Activated naive CD4-positive, alpha-beta T cell treated with anti-CD3 and anti-CD28 coated beads, Interleukin-2, amount 50 U/mL, for 24 hours (primary cell): Measurements from ENCODE around the gene ZNF565.
"Not testable (repeated sequence)": the region's sequence is repeated elsewhere in the genome, so short reads cannot be mapped to it uniquely, and the experiment has no call there.

Experiments used
- H3K27ac Mint-ChIP-seq: one replicate; pipeline ENCODE4 v1.8.0; 2021; ENCODE audit warnings: mild to moderate bottlenecking, mixed read lengths
- H3K27me3 Mint-ChIP-seq: one replicate; pipeline ENCODE4 v1.8.0; 2021; ENCODE audit warnings: mixed read lengths
- H3K36me3 Mint-ChIP-seq: one replicate; pipeline ENCODE4 v1.8.0; 2021; ENCODE audit warnings: mixed read lengths
- H3K4me1 Mint-ChIP-seq: one replicate; pipeline ENCODE4 v1.8.0; 2021; ENCODE audit warnings: mixed read lengths
- H3K4me3 Mint-ChIP-seq: one replicate; pipeline ENCODE4 v1.8.0; 2021; ENCODE audit warnings: mild to moderate bottlenecking, mixed read lengths
- H3K9me3 Mint-ChIP-seq: one replicate; pipeline ENCODE4 v1.8.0; 2021; ENCODE audit warnings: mixed read lengths

Gene ZNF565

GRCh38 chr19:36182612-36183244, 31.7 kb downstream of the ZNF565 start:
- Mint-ChIP-seq H3K4me1 (no peaks in the 10 kb centered on the region), H3K4me3 (no peak overlapping the region), H3K36me3 (peaks cover 6% of the 10 kb centered on the region), H3K27ac (no peak overlapping the region), H3K27me3 (no peaks in the 10 kb centered on the region), H3K9me3 (no peaks in the 10 kb centered on the region)

DNA sequence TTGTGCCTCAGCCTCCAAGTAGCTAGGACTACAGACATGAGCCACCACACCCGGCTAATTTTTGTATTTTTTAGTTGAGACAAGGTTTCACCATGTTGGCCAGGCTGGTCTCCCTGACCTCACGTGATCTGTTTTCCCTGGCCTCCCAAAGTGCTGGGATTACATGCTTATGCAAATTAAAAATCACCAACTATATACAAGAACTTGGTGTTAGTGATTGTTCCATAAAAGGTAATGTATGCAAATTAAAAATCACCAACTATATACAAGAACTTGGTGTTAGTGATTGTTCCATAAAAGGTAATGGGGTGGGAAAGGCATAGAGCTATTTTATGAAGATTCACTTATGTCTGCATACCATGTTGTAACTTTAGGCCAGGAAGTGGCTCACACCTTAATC, 35.4 kb downstream of the ZNF565 start:
- H3K4me3 Mint-ChIP-seq, H3K36me3 Mint-ChIP-seq, H3K9me3 Mint-ChIP-seq, H3K4me1 Mint-ChIP-seq, H3K27ac Mint-ChIP-seq, H3K27me3 Mint-ChIP-seq: not testable (repeated sequence)

DNA sequence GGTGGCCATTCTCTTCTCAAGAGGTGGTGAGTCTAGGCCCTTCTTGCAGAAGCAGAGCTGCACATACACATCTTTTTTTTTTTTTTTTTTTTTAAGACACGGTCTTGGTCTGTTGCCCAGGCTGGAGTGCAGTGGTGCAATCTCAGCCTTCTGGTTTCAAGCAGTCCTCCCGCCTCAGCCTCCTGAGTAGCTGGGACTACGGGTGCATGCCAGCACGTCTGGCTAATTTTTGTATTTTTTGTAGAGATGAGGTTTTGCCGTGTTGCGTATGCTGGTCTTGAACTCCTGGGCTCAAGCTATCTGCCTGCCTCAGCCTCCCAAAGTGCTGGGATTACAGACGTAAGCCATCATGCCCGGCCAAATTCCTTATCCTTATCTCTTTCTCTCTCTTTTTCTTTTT, 40.6 kb downstream of the ZNF565 start:
- H3K36me3 Mint-ChIP-seq, result not testable (repeated sequence)

DNA sequence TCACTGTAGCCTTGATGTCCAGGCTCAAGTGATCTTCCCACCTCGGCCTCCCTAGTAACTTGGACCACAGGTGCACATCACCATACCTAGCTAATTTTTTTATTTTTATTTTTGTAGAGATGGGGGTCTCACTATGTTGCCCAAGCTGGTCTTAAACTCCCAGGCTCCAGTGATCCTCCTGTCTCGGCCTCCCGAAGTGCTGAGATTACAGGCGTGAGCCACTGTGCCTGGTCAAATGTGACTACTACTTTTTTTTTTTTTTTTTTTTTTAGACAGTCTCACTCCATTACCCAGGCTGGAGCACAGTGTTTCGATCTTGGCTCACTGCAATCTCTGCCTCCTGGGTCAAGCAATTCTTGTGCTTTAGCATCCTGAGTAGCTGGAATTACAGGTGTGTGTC, 41.6 kb downstream of the ZNF565 start:
- H3K27ac Mint-ChIP-seq, result no peak overlapping the region

More for the DNA sequence above, 40.6 kb downstream of the ZNF565 start:
- H3K9me3 Mint-ChIP-seq, H3K27ac Mint-ChIP-seq, H3K27me3 Mint-ChIP-seq, H3K4me3 Mint-ChIP-seq, H3K4me1 Mint-ChIP-seq: not testable (repeated sequence)

DNA sequence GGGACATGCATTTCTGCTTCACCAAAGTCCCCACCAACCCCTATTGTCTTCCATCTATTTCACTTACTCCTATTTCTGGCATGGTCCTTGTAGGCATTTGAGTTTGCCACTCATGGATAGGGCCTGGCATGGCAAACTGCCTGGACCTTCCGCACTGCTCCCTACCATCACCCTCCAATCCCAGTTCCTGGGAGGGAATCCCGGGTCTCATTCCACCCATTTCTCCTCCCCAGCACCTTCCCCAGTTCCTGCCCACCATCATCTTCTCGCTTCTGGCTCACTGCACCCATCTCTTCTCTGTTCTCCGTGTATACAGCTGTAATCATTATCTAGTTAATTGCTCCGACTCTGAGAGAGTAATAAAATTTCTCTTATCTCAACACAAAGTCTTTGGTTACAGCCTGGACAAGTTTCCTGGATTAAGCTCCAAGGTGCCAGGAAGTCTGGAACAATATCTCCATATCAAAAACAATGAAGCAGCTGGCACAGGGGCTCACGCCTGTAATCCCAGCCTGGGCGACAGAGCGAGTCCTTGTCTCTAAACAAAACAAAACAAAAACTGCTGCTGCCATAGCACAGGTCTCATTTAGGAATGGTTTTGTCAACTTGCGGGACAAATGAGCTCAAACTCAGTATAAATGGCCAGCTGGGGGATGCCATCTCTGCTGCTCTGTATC, 45.2 kb downstream of the ZNF565 start:
- Mint-ChIP-seq H3K27ac (no peak overlapping the region), H3K27me3 (no peaks in the 10 kb centered on the region), H3K4me3 (no peak overlapping the region), H3K9me3 (no peaks in the 10 kb centered on the region), H3K36me3 (no peaks in the 10 kb centered on the region), H3K4me1 (peaks cover 4% of the 10 kb centered on the region)

More for the DNA sequence above, 41.6 kb downstream of the ZNF565 start:
- Mint-ChIP-seq H3K9me3 (no peaks in the 10 kb centered on the region), H3K4me1 (peaks cover 4% of the 10 kb centered on the region), H3K36me3 (no peaks in the 10 kb centered on the region), H3K4me3 (no peak overlapping the region), H3K27me3 (no peaks in the 10 kb centered on the region)

GRCh38 chr19:36163813-36164212, 50.7 kb downstream of the ZNF565 start:
- H3K27ac Mint-ChIP-seq, result no peak overlapping the region
- no peaks in the 10 kb centered on the region for H3K27me3 Mint-ChIP-seq
- H3K36me3 Mint-ChIP-seq, result peaks cover 2% of the 10 kb centered on the region
- no peaks in the 10 kb centered on the region for H3K4me1 Mint-ChIP-seq
- H3K4me3 Mint-ChIP-seq, result no peak overlapping the region
- no peaks in the 10 kb centered on the region for H3K9me3 Mint-ChIP-seq

DNA sequence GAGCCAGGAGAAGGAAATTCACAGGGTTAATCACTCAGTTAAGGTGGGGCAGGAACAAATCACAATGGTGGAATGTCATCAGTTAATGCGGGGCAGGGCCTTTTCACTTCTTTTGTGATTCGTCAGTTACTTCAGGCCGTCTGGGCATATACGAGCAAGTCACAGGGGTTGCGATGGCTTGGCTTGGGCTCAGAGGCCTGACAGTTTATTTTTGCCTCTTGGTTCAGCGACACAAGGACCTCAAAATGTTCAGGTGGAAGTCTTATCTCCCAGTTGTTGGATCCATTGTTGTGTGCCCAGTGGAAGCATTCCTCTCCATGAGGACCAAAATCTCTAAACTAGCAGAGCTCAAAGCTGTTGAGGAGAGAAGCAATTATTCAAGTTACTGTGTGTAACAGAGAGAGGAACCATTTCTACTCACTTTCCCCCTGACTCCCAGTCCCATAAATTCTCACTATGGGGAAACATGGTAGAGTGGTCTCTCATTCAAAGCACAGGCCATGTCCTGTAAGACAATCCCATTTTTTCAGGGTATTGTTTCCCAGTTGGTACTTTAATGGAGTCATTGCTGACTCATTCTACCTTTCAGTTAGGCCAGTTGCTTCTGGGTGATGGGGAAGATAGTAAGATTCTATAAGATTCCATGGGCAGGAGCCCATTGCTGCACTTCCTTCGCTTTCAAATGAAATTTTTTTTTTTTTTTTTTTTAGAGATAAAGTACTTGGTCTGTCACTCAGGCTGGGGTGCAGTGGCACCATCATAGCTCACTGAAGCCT, 53.5 kb downstream of the ZNF565 start:
- Mint-ChIP-seq H3K4me1 (no peaks in the 10 kb centered on the region), H3K36me3 (peaks cover 2% of the 10 kb centered on the region), H3K9me3 (no peaks in the 10 kb centered on the region), H3K27me3 (no peaks in the 10 kb centered on the region), H3K4me3 (no peak overlapping the region), H3K27ac (peak overlapping the region; percentile 8)

DNA sequence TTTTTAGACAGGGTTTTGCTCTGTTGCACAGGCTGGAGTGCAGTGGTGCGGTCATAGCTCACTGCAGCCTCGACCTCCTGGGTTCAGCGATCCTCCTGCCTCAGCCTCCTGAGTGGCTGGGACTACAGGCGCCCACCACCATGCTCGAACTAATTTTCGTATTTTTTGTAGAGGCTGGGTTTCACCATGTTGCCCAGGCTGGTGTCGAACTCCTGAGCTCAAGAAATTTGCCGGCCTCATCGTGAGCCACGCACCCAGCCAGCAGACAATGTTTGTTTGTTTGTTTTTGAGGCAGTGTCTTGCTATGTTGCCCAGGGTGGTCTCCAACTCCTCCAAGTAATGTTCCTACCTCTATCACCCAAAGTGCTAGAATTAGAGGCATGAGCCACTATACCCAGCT, 61.3 kb downstream of the ZNF565 start:
- Mint-ChIP-seq H3K27ac (no peak overlapping the region), H3K4me3 (no peak overlapping the region), H3K27me3 (no peaks in the 10 kb centered on the region)

GRCh38 chr19:36152352-36153091, 61.9 kb downstream of the ZNF565 start, which contains the start of gene COX7A1:
Gene COX7A1 (minus strand): TSS chr19:36152447. CDS start chr19:36152407, 40 bp downstream.
- no peaks in the 10 kb centered on the region for H3K9me3 Mint-ChIP-seq
- no peak within 1 kb of the TSS for H3K27ac Mint-ChIP-seq
- no peaks in the 10 kb centered on the region for H3K27me3 Mint-ChIP-seq
- no peak within 1 kb of the TSS for H3K4me3 Mint-ChIP-seq
- H3K4me1 Mint-ChIP-seq, result no peaks in the 10 kb centered on the region
- H3K36me3 Mint-ChIP-seq, result peaks cover 6% of the 10 kb centered on the region

More for the DNA sequence above, 61.3 kb downstream of the ZNF565 start:
- H3K36me3 Mint-ChIP-seq, result peaks cover 6% of the 10 kb centered on the region
- H3K9me3 Mint-ChIP-seq, result no peaks in the 10 kb centered on the region
- H3K4me1 Mint-ChIP-seq, result no peaks in the 10 kb centered on the region

- Mint-ChIP-seq H3K27ac (no peak overlapping the region), H3K27me3 (no peaks in the 10 kb centered on the region), H3K36me3 (peaks cover 8% of the 10 kb centered on the region), H3K9me3 (no peaks in the 10 kb centered on the region), H3K4me3 (no peak overlapping the region), H3K4me1 (peaks cover 1% of the 10 kb centered on the region)
Observed at GRCh38 chr19:36152019-36152351, 62.5 kb downstream of the ZNF565 start.

GRCh38 chr19:36151144-36152018, 63.1 kb downstream of the ZNF565 start:
- H3K4me1 Mint-ChIP-seq, result peaks cover 3% of the 10 kb centered on the region
- no peaks in the 10 kb centered on the region for H3K9me3 Mint-ChIP-seq
- H3K27me3 Mint-ChIP-seq, result no peaks in the 10 kb centered on the region
- peaks cover 11% of the 10 kb centered on the region for H3K36me3 Mint-ChIP-seq
- no peak overlapping the region for H3K27ac Mint-ChIP-seq
- no peak overlapping the region for H3K4me3 Mint-ChIP-seq

DNA sequence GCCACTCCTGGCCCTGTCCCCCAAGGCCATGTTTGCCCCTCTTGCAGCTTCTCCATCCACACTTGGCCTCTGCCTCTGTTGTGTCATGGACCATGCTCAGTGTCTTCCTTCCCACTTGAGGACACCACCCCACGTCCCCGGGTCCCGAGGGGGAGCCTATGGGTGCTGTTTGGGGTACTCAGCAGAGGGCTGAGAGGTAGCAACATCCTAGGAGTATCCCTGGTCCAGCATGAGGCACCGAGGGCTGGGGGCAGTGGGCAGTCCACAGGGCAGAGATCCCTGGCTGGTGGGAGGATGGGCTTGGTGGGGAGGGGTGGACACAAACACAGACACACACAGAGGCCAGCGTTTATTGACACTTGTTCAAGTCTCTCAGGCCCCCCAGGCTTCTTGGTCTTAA, 63.9 kb downstream of the ZNF565 start:
- no peak overlapping the region for H3K27ac Mint-ChIP-seq
- H3K4me1 Mint-ChIP-seq, result peaks cover 3% of the 10 kb centered on the region
- no peaks in the 10 kb centered on the region for H3K27me3 Mint-ChIP-seq
- peaks cover 12% of the 10 kb centered on the region for H3K36me3 Mint-ChIP-seq
- no peaks in the 10 kb centered on the region for H3K9me3 Mint-ChIP-seq
- H3K4me3 Mint-ChIP-seq, result no peak overlapping the region

- H3K9me3 Mint-ChIP-seq, result no peaks in the 10 kb centered on the region
- H3K4me1 Mint-ChIP-seq, result peaks cover 3% of the 10 kb centered on the region
- peaks cover 11% of the 10 kb centered on the region for H3K36me3 Mint-ChIP-seq
- no peak overlapping the region for H3K27ac Mint-ChIP-seq
- no peak overlapping the region for H3K4me3 Mint-ChIP-seq
- no peaks in the 10 kb centered on the region for H3K27me3 Mint-ChIP-seq
Observed at GRCh38 chr19:36149673-36150406, 64.6 kb downstream of the ZNF565 start.

DNA sequence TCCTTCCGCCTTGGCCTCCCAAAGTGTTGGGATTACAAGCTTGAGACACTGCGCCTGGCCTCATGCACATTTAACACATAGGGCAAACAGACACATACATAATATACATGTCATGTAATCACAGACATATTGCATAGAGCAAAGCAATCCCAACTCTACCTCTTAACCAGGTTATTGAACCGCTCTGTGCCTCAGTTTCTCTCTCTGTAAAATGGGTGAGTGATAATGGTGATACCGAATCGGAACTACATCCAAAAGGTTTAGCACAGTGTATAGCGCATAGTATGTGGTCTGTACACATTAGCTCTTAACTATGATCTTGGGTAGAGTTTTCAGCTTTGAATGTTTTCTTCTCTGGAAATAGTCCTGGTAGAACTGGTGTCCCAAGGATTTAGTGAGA, 69.8 kb downstream of the ZNF565 start:
- Mint-ChIP-seq H3K9me3 (no peaks in the 10 kb centered on the region), H3K27ac (no peak overlapping the region), H3K27me3 (no peaks in the 10 kb centered on the region), H3K4me3 (no peak overlapping the region), H3K36me3 (peaks cover 14% of the 10 kb centered on the region), H3K4me1 (peaks cover 20% of the 10 kb centered on the region)
